Measurements from ENCODE around the gene ARHGEF6. TPM values are rescaled to one million over a fixed set of nuclear protein-coding genes. Genes with fewer than 3 reads are reported as not detected.

ARHGEF6 gene
- total and polyA plus RNA-seq, 2 experiments from 2014 or later = 3.5 to 3.7 TPM

DNA sequence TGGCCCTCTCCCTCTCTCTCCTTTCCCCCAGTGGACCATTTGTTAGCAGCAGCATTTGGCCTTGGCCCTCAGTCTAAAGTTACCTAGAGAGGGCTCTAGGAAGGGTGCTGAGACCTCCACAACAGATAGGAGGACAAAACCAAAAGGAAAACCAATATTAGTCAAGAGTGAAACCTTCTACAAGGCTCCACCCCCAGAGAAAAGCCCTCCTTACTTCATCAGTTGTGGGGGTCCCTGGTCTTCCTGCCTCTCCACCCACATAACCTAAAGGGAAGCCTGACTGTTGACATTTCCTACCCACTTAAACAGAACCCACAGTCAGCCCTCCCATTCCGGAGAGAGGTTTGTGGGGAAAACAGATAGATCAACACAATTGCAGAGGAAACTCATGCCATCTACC is 137.5 kb downstream of the ARHGEF6 start:
- Histone ChIP-seq H3K4me2 (no peak overlapping the region), H3K9me2 (replicated peaks; ENCODE audit: insufficient read depth) (no peaks in the 10 kb centered on the region), H3K79me2 (no peaks in the 10 kb centered on the region), H3K4me3 (no peak overlapping the region), H3K4me1 (ENCODE audit: insufficient read depth) (no peaks in the 10 kb centered on the region), H3K27me3 (no peaks in the 10 kb centered on the region), H2AFZ (no peak overlapping the region), H3K9me3 (ENCODE audit: low read depth) (no peaks in the 10 kb centered on the region), H3K27ac (no peak overlapping the region), H4K20me1 (ENCODE audit: insufficient read depth, poor library complexity, severe bottlenecking) (no peaks in the 10 kb centered on the region), H3K36me3 (replicated peaks; ENCODE audit: insufficient read depth, low read depth) (no peaks in the 10 kb centered on the region)
- TF ChIP-seq EZH2 (IDR thresholded peaks at IDR 0.05; ENCODE audit: borderline replicate concordance) = no peak
- WGBS (ENCODE audit: low lambda C conversion rate, missing lambda C conversion rate) = 88% methylated on average over 1 of the region's 1 CpG
- no peak for DNase-seq (ENCODE audit: low spot score)

DNA sequence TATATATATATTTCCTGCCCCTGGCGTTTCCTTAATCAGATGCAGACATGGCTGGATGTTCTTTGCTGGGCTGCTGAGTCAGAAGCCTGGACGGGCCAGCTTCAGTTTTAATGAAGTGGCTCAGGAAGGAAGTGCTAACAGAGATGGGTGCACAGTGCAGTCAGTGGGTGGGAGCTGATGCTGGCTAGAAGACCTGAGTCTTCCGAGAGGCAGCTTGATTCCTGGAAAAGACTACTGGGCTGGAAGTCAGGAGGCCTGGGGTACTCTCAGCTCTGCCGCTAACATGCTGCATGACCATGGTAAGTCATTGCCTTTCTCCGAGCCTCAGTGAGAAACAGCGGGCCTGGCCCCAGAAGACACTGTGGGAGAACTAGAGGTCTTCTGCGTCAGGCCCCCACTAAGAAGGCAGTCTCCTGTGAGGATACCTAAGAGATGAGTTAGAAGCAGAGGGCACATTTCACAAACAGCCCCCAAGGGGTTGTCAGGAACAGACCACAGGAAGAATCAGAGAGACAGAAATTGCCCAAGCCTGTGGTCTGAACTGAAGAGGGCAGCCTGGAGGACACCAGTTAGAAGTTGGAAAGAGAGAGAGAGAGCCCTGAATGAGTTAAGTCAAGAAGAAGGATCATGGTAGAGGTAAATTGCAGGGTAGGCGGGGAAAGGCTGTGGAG is 141.1 kb downstream of the ARHGEF6 start:
- no peaks in the 10 kb centered on the region for H3K9me2 ChIP-seq (replicated peaks; ENCODE audit: insufficient read depth)
- 70% methylated on average over 8 of the region's 8 CpGs for WGBS (ENCODE audit: low lambda C conversion rate, missing lambda C conversion rate)
- H3K4me3 ChIP-seq = no peak overlapping the region
- DNase-seq (ENCODE audit: low spot score) = no peak
- no peaks in the 10 kb centered on the region for H3K36me3 ChIP-seq (replicated peaks; ENCODE audit: insufficient read depth, low read depth)
- TF ChIP-seq EZH2phosphoT487 (IDR thresholded peaks at IDR 0.05; ENCODE audit: low read depth, severe bottlenecking, unreplicated experiment) = no peak
- TF ChIP-seq, protein P1, sequence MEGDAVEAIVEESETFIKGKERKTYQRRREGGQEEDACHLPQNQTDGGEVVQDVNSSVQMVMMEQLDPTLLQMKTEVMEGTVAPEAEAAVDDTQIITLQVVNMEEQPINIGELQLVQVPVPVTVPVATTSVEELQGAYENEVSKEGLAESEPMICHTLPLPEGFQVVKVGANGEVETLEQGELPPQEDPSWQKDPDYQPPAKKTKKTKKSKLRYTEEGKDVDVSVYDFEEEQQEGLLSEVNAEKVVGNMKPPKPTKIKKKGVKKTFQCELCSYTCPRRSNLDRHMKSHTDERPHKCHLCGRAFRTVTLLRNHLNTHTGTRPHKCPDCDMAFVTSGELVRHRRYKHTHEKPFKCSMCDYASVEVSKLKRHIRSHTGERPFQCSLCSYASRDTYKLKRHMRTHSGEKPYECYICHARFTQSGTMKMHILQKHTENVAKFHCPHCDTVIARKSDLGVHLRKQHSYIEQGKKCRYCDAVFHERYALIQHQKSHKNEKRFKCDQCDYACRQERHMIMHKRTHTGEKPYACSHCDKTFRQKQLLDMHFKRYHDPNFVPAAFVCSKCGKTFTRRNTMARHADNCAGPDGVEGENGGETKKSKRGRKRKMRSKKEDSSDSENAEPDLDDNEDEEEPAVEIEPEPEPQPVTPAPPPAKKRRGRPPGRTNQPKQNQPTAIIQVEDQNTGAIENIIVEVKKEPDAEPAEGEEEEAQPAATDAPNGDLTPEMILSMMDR (IDR thresholded peaks at IDR 0.05; ENCODE audit: poor library complexity) = no peak
- TF ChIP-seq EZH2 (IDR thresholded peaks at IDR 0.05; ENCODE audit: borderline replicate concordance) = no peak
- no peaks in the 10 kb centered on the region for H3K27me3 ChIP-seq
- H3K4me2 ChIP-seq = no peak overlapping the region
- H3K9me3 ChIP-seq (ENCODE audit: low read depth) = no peaks in the 10 kb centered on the region
- no peaks in the 10 kb centered on the region for H3K4me1 ChIP-seq (ENCODE audit: insufficient read depth)
- H3K79me2 ChIP-seq = no peaks in the 10 kb centered on the region
- no peak overlapping the region for H2AFZ ChIP-seq
- no peaks in the 10 kb centered on the region for H4K20me1 ChIP-seq (ENCODE audit: insufficient read depth, poor library complexity, severe bottlenecking)
- no peak overlapping the region for H3K27ac ChIP-seq

DNA sequence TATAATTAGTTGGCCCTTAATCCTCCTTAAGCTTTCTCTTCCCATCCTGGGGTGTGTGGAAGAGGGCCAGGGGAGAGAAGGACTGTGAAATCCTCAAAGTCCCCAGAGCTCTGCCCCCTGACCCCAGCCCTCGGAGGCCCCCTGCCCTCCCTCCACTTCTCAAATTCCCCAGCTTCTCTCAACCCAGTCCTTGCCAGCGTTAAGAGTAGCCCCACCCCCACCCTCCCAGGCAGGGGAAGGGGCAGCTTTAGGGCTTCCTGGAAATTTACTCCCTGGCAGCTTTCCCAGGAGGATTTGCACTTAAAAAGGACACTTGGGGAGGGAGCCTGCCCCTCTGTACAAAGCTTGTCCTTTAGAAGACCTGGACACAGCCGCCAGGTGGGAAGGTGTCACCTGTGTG is 144.6 kb downstream of the ARHGEF6 start:
- Histone ChIP-seq H3K9me2 (replicated peaks; ENCODE audit: insufficient read depth) (no peaks in the 10 kb centered on the region), H3K36me3 (replicated peaks; ENCODE audit: insufficient read depth, low read depth) (no peaks in the 10 kb centered on the region), H3K79me2 (no peaks in the 10 kb centered on the region), H3K4me3 (no peak overlapping the region), H2AFZ (no peak overlapping the region), H4K20me1 (ENCODE audit: insufficient read depth, poor library complexity, severe bottlenecking) (no peaks in the 10 kb centered on the region), H3K4me1 (ENCODE audit: insufficient read depth) (no peaks in the 10 kb centered on the region), H3K27ac (no peak overlapping the region), H3K27me3 (no peaks in the 10 kb centered on the region), H3K9me3 (ENCODE audit: low read depth) (no peaks in the 10 kb centered on the region), H3K4me2 (no peak overlapping the region)
- 33% methylated on average over 2 of the region's 3 CpGs for WGBS (ENCODE audit: low lambda C conversion rate, missing lambda C conversion rate)
- DNase-seq (ENCODE audit: low spot score) = no peak
- TF ChIP-seq EZH2 (IDR thresholded peaks at IDR 0.05; ENCODE audit: borderline replicate concordance) (no peak), EZH2phosphoT487 (IDR thresholded peaks at IDR 0.05; ENCODE audit: low read depth, severe bottlenecking, unreplicated experiment) (no peak)
- TF ChIP-seq, protein P1 (IDR thresholded peaks at IDR 0.05; ENCODE audit: poor library complexity) = no peak

DNA sequence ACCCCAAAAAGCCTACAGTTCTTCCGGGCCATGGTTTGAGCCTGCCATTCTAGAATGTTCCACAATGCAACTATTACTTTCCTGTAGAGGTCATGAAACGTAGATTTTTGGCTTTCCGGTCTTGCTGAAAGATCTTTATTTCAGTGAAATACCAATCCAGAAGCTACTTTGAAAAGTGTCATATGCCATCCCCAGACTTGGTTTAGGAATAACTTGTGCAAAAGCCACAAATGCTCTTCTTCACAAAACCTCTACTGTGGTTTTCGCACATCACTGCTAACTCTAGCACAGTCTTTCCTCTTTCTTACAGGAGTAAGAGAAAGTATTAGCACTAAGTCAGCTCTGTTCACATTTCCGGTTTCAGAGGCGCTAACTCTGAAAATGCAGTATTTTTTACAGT is 145.5 kb downstream of the ARHGEF6 start:
- no peaks in the 10 kb centered on the region for H3K36me3 ChIP-seq (replicated peaks; ENCODE audit: insufficient read depth, low read depth)
- no peaks in the 10 kb centered on the region for H3K9me2 ChIP-seq (replicated peaks; ENCODE audit: insufficient read depth)
- no peaks in the 10 kb centered on the region for H3K4me1 ChIP-seq (ENCODE audit: insufficient read depth)
- H3K4me3 ChIP-seq = no peak overlapping the region
- H3K27ac ChIP-seq = no peak overlapping the region
- no peak for TF ChIP-seq EZH2 (IDR thresholded peaks at IDR 0.05; ENCODE audit: borderline replicate concordance)
- TF ChIP-seq, protein P1 (IDR thresholded peaks at IDR 0.05; ENCODE audit: poor library complexity) = no peak
- no peak for TF ChIP-seq EZH2phosphoT487 (IDR thresholded peaks at IDR 0.05; ENCODE audit: low read depth, severe bottlenecking, unreplicated experiment)
- no peaks in the 10 kb centered on the region for H3K79me2 ChIP-seq
- no peaks in the 10 kb centered on the region for H4K20me1 ChIP-seq (ENCODE audit: insufficient read depth, poor library complexity, severe bottlenecking)
- WGBS (ENCODE audit: low lambda C conversion rate, missing lambda C conversion rate) = 84% methylated on average over 6 of the region's 6 CpGs
- no peak overlapping the region for H2AFZ ChIP-seq
- H3K4me2 ChIP-seq = no peak overlapping the region
- no peaks in the 10 kb centered on the region for H3K27me3 ChIP-seq
- no peak for DNase-seq (ENCODE audit: low spot score)
- H3K9me3 ChIP-seq (ENCODE audit: low read depth) = no peaks in the 10 kb centered on the region

Measured in hepatocyte (in vitro differentiated cells).